D721Med (cell line): ENCODE results near the gene SF3B2.

Source experiments
- DNase-seq: peaks from one replicate; pipeline ENCODE4 v3.0.0; 2011; ENCODE audit warnings: low spot score; ENCODE audit not compliant: insufficient read length
- FAIRE-seq: peaks from 2 replicates; lab custom pipeline; 2011; peaks lifted over from hg19 to GRCh38; lab: Jason Lieb, UNC
- CTCF ChIP-seq: IDR thresholded peaks from 2 replicates; pipeline ENCODE4 v1.5.1; 2012; ENCODE audit warnings: mild to moderate bottlenecking, control low read depth; ENCODE audit not compliant: insufficient read depth; ENCODE audit errors: missing control alignments

The SF3B2 gene

GRCh38 chr11:66101066-66101464, 48.9 kb downstream of the SF3B2 start:
- no peak for DNase-seq
- no peak for TF ChIP-seq CTCF
- no peak for FAIRE-seq

- DNase-seq: no peak
- no peak for TF ChIP-seq CTCF
- no peak for FAIRE-seq
Measured at GRCh38 chr11:66104057-66104638, 52.0 kb downstream of the SF3B2 start.

GRCh38 chr11:66106786-66107599, 54.8 kb downstream of the SF3B2 start:
- DNase-seq (no peak), FAIRE-seq (no peak)
- TF ChIP-seq CTCF: no peak

- TF ChIP-seq CTCF: no peak
- FAIRE-seq: no peak
Measured at GRCh38 chr11:66107600-66108510, 55.7 kb downstream of the SF3B2 start.

GRCh38 chr11:66109294-66109693, 57.1 kb downstream of the SF3B2 start:
- FAIRE-seq (no peak), DNase-seq (no peak)
- TF ChIP-seq CTCF: no peak

More at GRCh38 chr11:66107600-66108510, 55.7 kb downstream of the SF3B2 start:
- no peak for DNase-seq

- DNase-seq: no peak
- FAIRE-seq: no peak
Measured at GRCh38 chr11:66111158-66111557, 59.0 kb downstream of the SF3B2 start.

More at GRCh38 chr11:66111158-66111557, 59.0 kb downstream of the SF3B2 start:
- TF ChIP-seq CTCF: no peak
